GM21737 (cell line): ENCODE data around the gene CCDC80.
"Not testable (repeated sequence)": the region's sequence is repeated elsewhere in the genome, so short reads cannot be mapped to it uniquely, and the experiment has no call there.

Experiments
- ATAC-seq: cut with Tn5 transposase; IDR thresholded peaks from one replicate; pipeline ENCODE4 v1.9.1; 2021; ENCODE audit warnings: mild to moderate bottlenecking, moderate library complexity; ENCODE audit not compliant: unreplicated experiment

The CCDC80 gene

DNA sequence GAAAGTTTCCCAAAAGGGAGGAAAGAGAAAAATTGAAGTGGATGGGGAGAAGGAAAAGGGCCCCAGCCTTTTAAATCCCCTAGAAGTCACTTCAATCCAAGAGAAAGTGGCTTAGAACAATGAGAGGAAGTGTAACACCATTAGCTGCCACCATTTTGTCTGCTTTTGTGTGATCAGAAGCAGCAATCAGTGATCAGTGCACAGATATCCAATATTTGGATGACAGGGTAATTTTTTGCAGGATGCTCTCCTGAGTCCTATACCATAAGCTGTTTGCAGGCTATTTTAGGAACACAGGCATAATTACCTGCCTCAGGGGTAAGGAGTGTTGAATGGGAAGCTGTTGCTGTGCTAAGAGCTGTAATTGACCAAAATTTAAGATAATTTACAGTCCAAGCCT lies 47.7 kb downstream of the CCDC80 start:
- no peak for ATAC-seq

- no peak for ATAC-seq
Measured at GRCh38 chr3:112587336-112587735, 53.6 kb downstream of the CCDC80 start.

- no peak for ATAC-seq
Measured at GRCh38 chr3:112585782-112586181, 55.2 kb downstream of the CCDC80 start.

GRCh38 chr3:112583105-112583504 lies 57.8 kb downstream of the CCDC80 start:
- no peak for ATAC-seq

- ATAC-seq: no peak
Measured at GRCh38 chr3:112582244-112582874, 58.6 kb downstream of the CCDC80 start.

GRCh38 chr3:112579697-112580096 lies 61.2 kb downstream of the CCDC80 start:
- ATAC-seq: no peak

GRCh38 chr3:112579232-112579631 lies 61.7 kb downstream of the CCDC80 start:
- no peak for ATAC-seq

GRCh38 chr3:112572701-112573100 lies 68.2 kb downstream of the CCDC80 start:
- ATAC-seq: no peak

DNA sequence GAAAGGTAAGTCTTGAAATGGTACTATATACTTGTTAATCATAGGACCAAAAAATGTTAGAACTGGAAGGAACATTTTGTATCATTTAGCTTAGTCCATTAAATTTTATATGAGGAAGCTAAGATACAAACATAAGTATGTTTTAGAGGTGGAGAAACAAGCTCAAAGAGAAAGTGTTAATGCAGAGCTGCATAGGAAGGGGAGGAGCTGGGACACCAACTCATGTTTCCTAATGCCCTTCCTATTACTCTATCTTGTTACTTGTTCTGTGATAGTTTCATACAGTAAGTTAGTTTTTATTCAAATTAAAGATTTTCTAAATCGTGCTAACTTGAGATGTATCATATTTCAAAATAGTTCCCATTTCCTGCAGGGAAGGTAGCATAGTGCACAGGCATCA lies 71.7 kb downstream of the CCDC80 start:
- ATAC-seq: no peak

- no peak for ATAC-seq
Measured at GRCh38 chr3:112568642-112569041, 72.3 kb downstream of the CCDC80 start.

DNA sequence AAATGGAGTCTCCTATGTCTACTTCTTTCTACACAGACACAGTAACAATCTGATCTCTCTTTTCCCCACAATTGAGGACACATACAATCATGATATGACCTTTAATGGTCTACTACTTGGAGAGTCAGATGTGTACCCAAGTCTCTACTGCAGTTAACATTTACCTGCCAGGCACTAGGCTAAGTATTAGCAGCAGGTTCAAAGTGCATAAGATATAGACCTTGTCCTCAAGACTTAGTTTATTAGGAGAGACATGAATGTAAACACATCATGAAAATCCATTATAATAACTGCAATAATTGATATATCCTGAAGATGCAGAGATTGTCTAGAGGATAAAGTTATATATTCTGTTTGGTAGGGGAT lies 76.0 kb downstream of the CCDC80 start:
- no peak for ATAC-seq

GRCh38 chr3:112564247-112564939 lies 76.5 kb downstream of the CCDC80 start:
- ATAC-seq: not testable (repeated sequence)

- peak; percentile 81 for ATAC-seq
Measured at GRCh38 chr3:112561734-112562529, 79.0 kb downstream of the CCDC80 start, which contains the start of the genes ATG3 and SLC35A5. TSS of gene ATG3 (minus strand) at chr3:112561962. CDS start at chr3:112561528, 434 bp downstream. TSS of gene SLC35A5 (plus strand) at chr3:112562045. CDS start at chr3:112563404, 1,359 bp downstream.

GRCh38 chr3:112561484-112561733 lies 79.5 kb downstream of the CCDC80 start:
- peak; percentile 43 for ATAC-seq

- ATAC-seq: peak; percentile 27
Measured at GRCh38 chr3:112560721-112561483, 80.0 kb downstream of the CCDC80 start.

DNA sequence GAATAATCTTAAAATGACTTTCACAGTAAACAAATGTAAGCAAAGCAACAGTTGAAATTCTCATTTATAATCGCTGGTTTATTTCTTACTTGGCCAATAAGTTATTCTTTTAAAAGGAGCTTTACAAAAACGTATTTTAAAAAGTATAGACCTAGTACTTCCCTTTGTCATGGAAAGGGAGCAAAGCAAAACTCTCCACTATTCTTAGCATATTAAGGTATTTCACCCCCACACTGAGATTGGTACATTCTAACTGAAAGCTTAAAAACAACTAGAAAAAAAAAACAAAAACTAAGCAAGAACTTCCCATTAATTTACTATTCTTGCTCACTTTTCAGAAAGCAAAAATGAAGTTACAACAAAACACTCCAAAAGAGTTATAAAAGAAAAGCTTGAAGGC lies 80.6 kb downstream of the CCDC80 start:
- ATAC-seq: no peak

DNA sequence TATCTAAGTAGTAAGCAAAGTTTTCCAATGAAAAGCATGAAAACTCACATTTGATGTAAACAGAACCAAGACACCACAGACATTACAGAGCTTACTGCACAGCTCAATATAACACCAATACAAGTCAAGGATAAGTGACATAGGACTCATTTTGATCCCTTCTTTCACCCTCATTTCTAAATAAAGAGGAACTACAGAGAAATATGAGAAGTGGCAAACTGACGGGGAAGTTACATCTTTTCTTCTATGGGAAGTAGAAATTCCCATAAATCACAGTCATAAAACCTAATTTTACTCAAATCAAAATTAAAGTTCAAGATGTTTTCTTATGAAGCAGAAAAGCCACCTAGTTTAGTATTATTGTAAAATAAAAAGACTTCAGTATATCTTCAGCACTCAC lies 83.0 kb downstream of the CCDC80 start:
- no peak for ATAC-seq

GRCh38 chr3:112555535-112556170 lies 85.3 kb downstream of the CCDC80 start:
- ATAC-seq: no peak

DNA sequence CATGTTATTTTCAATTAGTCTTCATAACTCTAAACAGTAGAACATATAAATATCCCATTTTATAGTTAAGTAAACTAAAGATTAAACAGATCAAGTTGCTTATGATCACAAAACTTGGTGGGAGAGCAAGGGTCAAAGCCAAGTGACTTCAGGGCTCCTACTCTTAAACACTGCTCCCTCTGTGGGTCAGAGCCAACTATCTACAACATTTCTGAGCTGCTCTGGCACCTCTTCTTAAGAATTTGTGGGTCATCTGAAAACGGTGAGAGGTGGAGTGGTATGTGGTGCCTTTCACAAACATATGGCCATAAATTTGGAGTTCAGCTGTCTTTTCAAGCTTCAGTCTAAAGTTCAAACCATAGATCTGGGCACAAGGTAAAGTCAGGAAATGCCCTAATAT lies 90.1 kb downstream of the CCDC80 start:
- ATAC-seq: no peak
